Stimulated activated CD8-positive, alpha-beta memory T cell treated with anti-CD3 and anti-CD28 coated beads, Interleukin-7, amount 100 ng/mL, for 1 hour (primary cell): ENCODE results near the gene VENTX.
"Not testable (repeated sequence)": the region's sequence is repeated elsewhere in the genome, so short reads cannot be mapped to it uniquely, and the experiment has no call there.

ENCODE experiments used
- DNase-seq, 2 donors: peaks; one replicate each; pipeline ENCODE4 v3.0.0-alpha.2; 2020; ENCODE audit warnings: low read depth in 2 of 2

VENTX gene

GRCh38 chr10:133214468-133215410 is 22.9 kb upstream of the VENTX start:
- DNase-seq: no peak

- DNase-seq: no peak
Measured at GRCh38 chr10:133215586-133215985, 22.1 kb upstream of the VENTX start.

- no peak for DNase-seq
Measured at GRCh38 chr10:133216776-133217175, 20.9 kb upstream of the VENTX start.

GRCh38 chr10:133217800-133218589 is 19.7 kb upstream of the VENTX start:
- no peak for DNase-seq

GRCh38 chr10:133218891-133219290 is 18.8 kb upstream of the VENTX start:
- no peak for DNase-seq

GRCh38 chr10:133219782-133220181 is 17.9 kb upstream of the VENTX start:
- DNase-seq: no peak

GRCh38 chr10:133221331-133221730 is 16.3 kb upstream of the VENTX start:
- DNase-seq: no peak

- DNase-seq: not testable (repeated sequence)
Measured at GRCh38 chr10:133221756-133222155, 15.9 kb upstream of the VENTX start.

GRCh38 chr10:133224076-133224475 is 13.6 kb upstream of the VENTX start:
- DNase-seq: no peak

- no peak for DNase-seq
Measured at GRCh38 chr10:133224756-133225372, 12.8 kb upstream of the VENTX start.

- DNase-seq: no peak
Measured at GRCh38 chr10:133225707-133226191, 11.9 kb upstream of the VENTX start.

GRCh38 chr10:133226251-133226808 is 11.3 kb upstream of the VENTX start:
- no peak for DNase-seq

GRCh38 chr10:133227256-133227655 is 10.4 kb upstream of the VENTX start:
- DNase-seq: no peak

- no peak for DNase-seq
Measured at GRCh38 chr10:133229265-133230043, 8.2 kb upstream of the VENTX start.

GRCh38 chr10:133230044-133230361 is 7.7 kb upstream of the VENTX start, which contains the start of gene UTF1:
Gene UTF1 (plus strand): TSS chr10:133230217. CDS start chr10:133230289, 72 bp downstream.
- DNase-seq: no peak

- no peak for DNase-seq
Measured at GRCh38 chr10:133230387-133231195, 7.1 kb upstream of the VENTX start.

- DNase-seq: no peak
Measured at GRCh38 chr10:133231244-133231945, 6.3 kb upstream of the VENTX start.

GRCh38 chr10:133231946-133232574 is 5.6 kb upstream of the VENTX start:
- DNase-seq: no peak

GRCh38 chr10:133234796-133235195 is 2.9 kb upstream of the VENTX start:
- not testable (repeated sequence) for DNase-seq
